GM19043 (cell line): ENCODE results near the gene FOXJ1.

Source experiments
- ATAC-seq: cut with Tn5 transposase; IDR thresholded peaks from one replicate; pipeline ENCODE4 v1.9.1; 2021; ENCODE audit warnings: low read depth; ENCODE audit not compliant: unreplicated experiment

The FOXJ1 gene

DNA sequence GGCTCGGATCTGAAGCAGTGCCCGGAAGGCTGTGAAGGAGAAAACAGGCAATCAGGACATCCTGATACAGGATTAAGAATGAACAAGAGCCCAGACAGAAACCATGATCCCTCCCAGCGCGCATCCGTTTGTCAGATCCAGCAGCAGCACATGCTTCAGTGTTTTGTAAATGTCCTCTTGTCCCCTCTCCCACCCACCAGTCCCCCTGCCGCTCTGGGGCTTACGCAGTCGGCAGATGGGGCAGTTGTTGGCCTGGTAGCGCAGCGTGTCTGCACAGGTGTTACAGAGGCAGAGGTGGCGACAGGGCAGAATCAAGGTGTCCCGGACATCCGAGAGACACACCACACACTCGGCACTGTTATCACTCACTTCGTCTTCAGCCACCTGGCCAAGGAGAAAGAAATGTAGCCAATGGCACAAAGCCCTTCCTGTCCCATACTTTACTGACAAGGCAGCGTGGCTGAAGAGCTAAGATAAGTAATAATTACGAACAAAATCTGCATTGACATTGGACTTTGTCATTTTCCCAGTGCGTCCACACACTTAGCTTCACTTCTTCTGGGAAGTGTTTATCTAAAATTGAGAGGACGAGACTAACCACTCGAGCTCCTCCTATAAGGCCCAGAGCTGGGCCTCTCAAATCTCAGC, 20.7 kb upstream of the FOXJ1 start:
- no peak for ATAC-seq

- no peak for ATAC-seq
Measured at GRCh38 chr17:76160896-76161528, 20.0 kb upstream of the FOXJ1 start.

- ATAC-seq, result no peak
Measured at GRCh38 chr17:76159157-76159556, 18.1 kb upstream of the FOXJ1 start.

DNA sequence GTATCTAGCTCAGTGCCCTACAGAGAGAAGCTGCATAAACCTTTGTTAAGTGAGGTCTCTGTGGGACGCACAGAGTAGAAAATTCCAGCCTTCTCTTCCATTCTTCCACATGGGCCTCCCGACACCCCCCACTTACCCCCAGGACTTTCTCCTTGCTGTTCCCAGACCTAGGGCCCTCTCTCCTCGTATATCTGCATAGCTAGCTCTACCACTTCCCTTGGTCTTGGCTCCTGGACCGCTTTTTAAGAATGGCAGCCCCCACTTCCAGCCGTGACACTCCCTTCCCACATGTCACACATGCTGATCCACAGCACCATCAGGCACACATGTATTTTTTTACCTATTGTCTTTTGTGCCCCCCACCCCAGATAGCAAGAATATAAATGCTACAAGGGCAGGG, 16.7 kb upstream of the FOXJ1 start:
- no peak for ATAC-seq

DNA sequence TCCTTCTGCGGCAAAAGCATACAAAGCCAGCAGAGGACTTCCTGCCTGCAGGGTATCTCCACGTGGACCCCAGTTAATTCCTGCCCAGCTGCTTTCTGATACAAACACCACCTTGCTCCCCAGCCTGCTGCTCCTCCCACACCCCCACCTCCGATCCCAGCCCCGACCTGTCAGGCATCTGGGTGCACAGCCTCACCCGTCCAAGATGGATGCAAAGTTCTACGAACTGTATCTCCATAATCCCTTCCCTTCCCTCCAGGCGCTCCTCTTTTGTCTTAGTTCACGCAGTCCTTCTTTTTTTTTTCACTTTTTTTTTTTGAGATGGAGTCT, 15.6 kb upstream of the FOXJ1 start:
- ATAC-seq, result no peak

- no peak for ATAC-seq
Measured at GRCh38 chr17:76155988-76156661, 15.1 kb upstream of the FOXJ1 start.

GRCh38 chr17:76154936-76155845, 14.1 kb upstream of the FOXJ1 start:
- no peak for ATAC-seq

- ATAC-seq, result no peak
Measured at GRCh38 chr17:76154292-76154691, 13.2 kb upstream of the FOXJ1 start.

DNA sequence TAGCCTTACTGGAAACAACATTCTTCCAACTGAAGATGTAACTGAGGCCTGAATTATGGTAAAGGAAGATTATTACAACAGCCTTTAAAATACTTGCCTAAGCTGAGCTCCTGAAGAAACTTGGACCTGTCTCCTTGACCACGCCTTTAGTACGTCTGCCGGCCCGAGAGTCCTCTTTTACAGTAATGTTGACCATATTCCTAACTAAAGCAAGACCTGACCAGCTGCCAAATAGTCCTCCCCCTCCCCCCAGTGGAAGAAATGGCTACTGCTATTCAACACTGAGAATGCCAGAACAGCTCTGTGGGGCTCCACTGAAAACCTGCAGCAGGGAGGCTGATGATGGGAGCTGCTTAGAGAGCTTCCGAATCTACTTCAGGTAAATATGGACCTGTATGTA, 12.6 kb upstream of the FOXJ1 start:
- no peak for ATAC-seq

DNA sequence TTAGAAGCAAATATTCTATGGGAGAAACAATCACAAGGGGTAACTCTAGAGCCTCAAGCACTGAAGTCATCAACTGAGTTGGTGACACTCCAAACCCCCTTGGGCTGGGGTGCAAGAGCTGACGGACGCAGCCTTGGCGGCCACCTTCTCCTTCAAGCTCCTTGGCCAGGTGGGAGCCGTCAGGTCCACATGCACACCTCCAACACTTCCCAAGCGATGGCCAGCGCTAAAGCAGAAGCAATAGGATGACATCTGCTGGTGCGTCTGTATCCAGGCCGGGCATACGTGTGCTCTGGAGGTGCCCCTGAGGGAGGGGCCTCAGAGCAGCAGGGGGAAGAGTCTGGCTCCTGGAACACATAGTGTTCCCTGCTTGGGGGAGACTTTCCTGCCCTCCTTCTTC, 12.2 kb upstream of the FOXJ1 start:
- ATAC-seq, result no peak

- ATAC-seq, result no peak
Measured at GRCh38 chr17:76152591-76152990, 11.5 kb upstream of the FOXJ1 start.

- ATAC-seq, result no peak
Measured at GRCh38 chr17:76151896-76152454, 10.9 kb upstream of the FOXJ1 start.

DNA sequence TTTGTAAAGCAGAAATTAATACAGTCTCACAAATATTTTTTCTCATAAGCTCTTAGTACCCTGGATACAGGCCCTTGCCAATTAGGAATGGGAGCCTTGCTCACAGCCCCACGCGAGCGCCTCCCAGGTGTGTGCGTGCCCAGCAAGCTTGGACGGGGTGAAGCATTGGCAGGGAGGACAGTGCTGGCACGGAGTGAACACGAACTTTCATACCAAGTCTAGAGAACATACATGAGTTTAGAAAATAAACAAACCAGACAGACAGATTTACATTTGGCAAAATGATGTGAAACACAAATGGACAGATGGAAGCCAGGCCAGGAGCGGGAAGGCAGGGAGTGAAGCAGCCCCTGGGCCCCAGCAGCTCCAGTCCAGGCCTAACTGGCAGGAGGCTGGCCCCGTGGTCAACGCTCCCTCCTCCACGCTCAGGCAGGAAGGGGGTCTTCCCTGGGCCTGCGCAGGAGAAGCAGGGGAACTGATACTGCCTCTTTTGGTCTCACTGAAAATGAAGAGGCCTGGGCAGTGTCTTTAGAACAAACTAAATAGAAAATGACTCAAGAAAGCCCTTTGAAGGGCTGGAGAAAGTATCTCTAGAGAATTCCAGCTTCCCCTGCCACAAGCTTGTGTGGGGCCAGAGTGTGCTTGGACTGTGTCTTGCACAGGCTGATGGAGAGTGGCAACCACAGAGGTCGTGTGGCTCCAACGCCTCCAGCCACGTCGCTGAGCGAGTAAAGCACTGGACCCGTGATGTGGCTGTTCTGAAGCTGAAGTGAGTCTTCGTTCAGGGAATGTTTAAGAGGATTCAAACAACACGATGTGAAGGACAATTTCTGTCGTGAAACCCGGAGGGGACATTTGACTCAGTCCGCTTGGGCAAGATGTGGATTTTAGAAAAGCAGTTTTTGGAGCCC, 9.9 kb upstream of the FOXJ1 start:
- no peak for ATAC-seq

DNA sequence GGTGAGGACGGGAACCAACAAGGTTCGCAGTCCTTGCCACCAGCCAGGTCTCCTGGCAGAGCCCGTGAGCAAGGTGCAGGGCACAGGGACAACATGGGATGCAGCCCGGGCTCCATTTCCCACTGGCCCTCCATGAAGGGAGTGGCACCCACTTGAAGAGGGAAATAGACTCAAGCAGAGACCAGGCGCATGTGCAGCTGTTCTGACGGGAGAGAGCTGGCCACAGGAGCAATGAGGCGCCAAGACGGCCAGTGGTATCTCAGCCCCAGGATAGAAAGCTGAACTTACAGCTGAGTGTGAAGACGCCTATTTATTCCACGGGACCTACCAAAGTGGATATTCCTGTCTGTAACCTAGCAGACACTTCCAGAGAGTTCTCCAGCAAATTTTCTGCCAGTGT, 8.2 kb upstream of the FOXJ1 start:
- no peak for ATAC-seq

- no peak for ATAC-seq
Measured at GRCh38 chr17:76148015-76148326, 6.9 kb upstream of the FOXJ1 start.

GRCh38 chr17:76147211-76148014, 6.4 kb upstream of the FOXJ1 start:
- no peak for ATAC-seq

- ATAC-seq, result no peak
Measured at GRCh38 chr17:76146053-76146851, 5.2 kb upstream of the FOXJ1 start.

DNA sequence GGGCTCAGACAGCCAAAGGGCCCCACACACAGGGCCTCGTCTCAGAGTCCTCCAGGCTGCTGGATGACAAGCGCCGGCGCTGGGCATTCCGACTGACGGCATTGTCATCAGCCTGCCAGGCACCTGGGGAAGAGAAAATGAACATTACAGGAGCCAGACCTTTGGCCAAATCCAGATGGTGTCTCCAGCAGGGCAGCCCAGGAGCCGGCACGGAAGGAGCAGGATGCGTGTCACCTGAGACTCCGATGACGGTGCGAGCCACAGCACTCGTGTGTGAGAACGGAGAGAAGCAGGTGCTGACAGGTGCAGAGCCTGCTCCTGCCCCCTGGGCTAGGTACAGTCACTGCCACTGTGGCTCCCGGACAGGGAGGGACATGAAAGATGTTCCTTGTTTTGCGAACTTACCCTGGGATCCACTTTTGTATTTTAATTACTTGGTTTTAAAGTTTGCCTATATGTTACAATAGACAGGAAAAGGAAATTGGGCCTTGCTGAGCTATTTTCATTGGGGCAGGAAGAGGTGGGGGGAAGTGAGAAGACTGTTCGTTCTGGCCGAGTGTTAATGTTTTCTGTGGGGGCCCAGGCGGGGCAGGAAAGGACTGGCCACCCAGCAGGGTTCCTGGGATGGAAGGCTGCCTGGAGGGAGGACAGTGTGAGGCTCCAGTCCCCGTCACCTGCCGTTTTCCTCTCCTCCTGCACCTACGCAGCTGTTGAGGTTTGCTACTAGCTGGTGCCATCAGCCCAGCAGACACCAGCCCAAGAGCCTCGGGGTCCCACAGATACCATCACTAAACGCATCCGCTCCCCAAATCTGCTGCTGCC, 4.4 kb upstream of the FOXJ1 start:
- ATAC-seq, result no peak
